Stimulated activated CD8-positive, alpha-beta memory T cell treated with anti-CD3 and anti-CD28 coated beads, Interleukin-7, amount 100 ng/mL, for 48 hours (primary cell): Measurements from ENCODE around the gene CPA4.

ENCODE experiments used
- DNase-seq, 2 donors: peaks; one replicate each; pipeline ENCODE4 v3.0.0-alpha.2; 2020; ENCODE audit warnings: low read depth in 1 of 2; ENCODE audit errors: extremely low read depth in 1 of 2

Gene CPA4

GRCh38 chr7:130274983-130275591, 17.9 kb upstream of the CPA4 start:
- no peak for DNase-seq

- no peak for DNase-seq
Measured at GRCh38 chr7:130275826-130276297, 17.1 kb upstream of the CPA4 start.

GRCh38 chr7:130276796-130277762, 15.9 kb upstream of the CPA4 start:
- DNase-seq, result peak; percentile 10 to 30

GRCh38 chr7:130277763-130278643, 15.0 kb upstream of the CPA4 start:
- no peak for DNase-seq

- DNase-seq, result no peak
Measured at GRCh38 chr7:130278860-130279259, 14.1 kb upstream of the CPA4 start.

GRCh38 chr7:130279286-130279685, 13.7 kb upstream of the CPA4 start:
- no peak for DNase-seq

- DNase-seq, result no peak
Measured at GRCh38 chr7:130279906-130280305, 13.1 kb upstream of the CPA4 start.

GRCh38 chr7:130281260-130281659, 11.7 kb upstream of the CPA4 start:
- no peak for DNase-seq

- no peak for DNase-seq
Measured at GRCh38 chr7:130286881-130287280, 6.1 kb upstream of the CPA4 start.

GRCh38 chr7:130288168-130288567, 4.8 kb upstream of the CPA4 start:
- DNase-seq, result no peak

GRCh38 chr7:130288829-130289228, 4.1 kb upstream of the CPA4 start:
- DNase-seq, result no peak

GRCh38 chr7:130289478-130289877, 3.5 kb upstream of the CPA4 start:
- DNase-seq, result no peak

- no peak for DNase-seq
Measured at GRCh38 chr7:130290745-130291144, 2.2 kb upstream of the CPA4 start.

GRCh38 chr7:130293521-130293920, 560 bp downstream of the CPA4 start:
- DNase-seq, result no peak

- DNase-seq, result no peak
Measured at GRCh38 chr7:130294314-130294713, 1.4 kb downstream of the CPA4 start.

GRCh38 chr7:130296221-130296951, 3.4 kb downstream of the CPA4 start:
- no peak for DNase-seq

GRCh38 chr7:130297628-130298543, 4.9 kb downstream of the CPA4 start:
- no peak for DNase-seq

GRCh38 chr7:130298544-130299326, 5.8 kb downstream of the CPA4 start:
- DNase-seq, result no peak

- no peak for DNase-seq
Measured at GRCh38 chr7:130299866-130300265, 6.9 kb downstream of the CPA4 start.
